HL-60 (cell line): ENCODE results near the gene FDXACB1.

ENCODE experiments used
- DNase-seq, 2 experiments: peaks; one replicate each; pipeline ENCODE4 v3.0.0-alpha.2; 2010 to 2020; ENCODE audit warnings: low read depth in 1 of 2, low spot score in 1 of 2
- H3K27ac ChIP-seq: fragments of 250-450 bp; sonication (Bioruptor Pico); replicated peaks from 2 replicates; pipeline ENCODE4 v1.5.1; 2020; ENCODE audit warnings: mild to moderate bottlenecking, moderate library complexity
- H3K27me3 ChIP-seq: fragments of 250-450 bp; sonication (Bioruptor Pico); 2 replicates; pipeline ENCODE4 v1.5.1; 2021; ENCODE audit warnings: mild to moderate bottlenecking, moderate library complexity; ENCODE audit not compliant: insufficient read depth, poor library complexity, severe bottlenecking
- H3K4me3 ChIP-seq: replicated peaks from 2 replicates; pipeline ENCODE4 v1.5.1; 2011; ENCODE audit warnings: mild to moderate bottlenecking, control low read depth, low read length; ENCODE audit not compliant: insufficient read depth
- CTCF ChIP-seq: IDR thresholded peaks from one replicate; pipeline ENCODE4 v1.5.1; 2011; ENCODE audit warnings: low read length, control low read depth, inconsistent platforms; ENCODE audit not compliant: insufficient read depth
- GABPA ChIP-seq: IDR thresholded peaks from 2 replicates; pipeline ENCODE4 v1.6.1; 2012; ENCODE audit warnings: low read depth
- POLR2AphosphoS5 ChIP-seq: IDR thresholded peaks from 2 replicates; pipeline ENCODE4 v1.6.1; 2012; ENCODE audit warnings: low read depth
- REST ChIP-seq: IDR thresholded peaks from 2 replicates; pipeline ENCODE4 v1.6.1; 2012; ENCODE audit warnings: low read depth; ENCODE audit not compliant: insufficient replicate concordance
- SPI1 ChIP-seq: IDR thresholded peaks from 2 replicates; pipeline ENCODE4 v1.6.1; 2012; ENCODE audit warnings: low read depth, mild to moderate bottlenecking, borderline replicate concordance

FDXACB1 gene

GRCh38 chr11:111871693-111872161 is 7.2 kb downstream of the FDXACB1 start:
- Histone ChIP-seq H3K4me3 (peak overlapping the region; percentile 68), H3K27me3 (no peaks in the 10 kb centered on the region), H3K27ac (peak overlapping the region; percentile 68)
- no peak for DNase-seq
- TF ChIP-seq SPI1 (no peak), POLR2AphosphoS5 (no peak), GABPA (no peak), CTCF (no peak), REST (no peak)

- peak within 1 kb of the TSS; percentile 68 for H3K4me3 ChIP-seq
- DNase-seq, result peak; percentile 51 to 81
- no peaks in the 10 kb centered on the region for H3K27me3 ChIP-seq
- peak within 1 kb of the TSS; percentile 68 for H3K27ac ChIP-seq
- no peak for TF ChIP-seq GABPA
- TF ChIP-seq SPI1, result no peak
- TF ChIP-seq CTCF, result peak; percentile 2
- TF ChIP-seq REST, result no peak
- peak; percentile 46 for TF ChIP-seq POLR2AphosphoS5
Observed at GRCh38 chr11:111870886-111871692, 7.9 kb downstream of the FDXACB1 start, which contains the start of gene ALG9. ALG9 (minus strand) TSS chr11:111871581; CDS start chr11:111871482, 99 bp downstream.

- no peak for DNase-seq
- peak overlapping the region; percentile 68 for H3K4me3 ChIP-seq
- H3K27ac ChIP-seq, result peak overlapping the region; percentile 68
- no peaks in the 10 kb centered on the region for H3K27me3 ChIP-seq
- TF ChIP-seq SPI1 (peak; percentile 68; the same call in 1 of the 2 replicates), GABPA (no peak)
Observed at GRCh38 chr11:111870522-111870885, 8.5 kb downstream of the FDXACB1 start.

- H3K27ac ChIP-seq, result no peak overlapping the region
- no peak for DNase-seq
- TF ChIP-seq POLR2AphosphoS5, result no peak
- no peak for TF ChIP-seq REST
- no peak for TF ChIP-seq SPI1
- no peak for TF ChIP-seq GABPA
- TF ChIP-seq CTCF, result no peak
- no peaks in the 10 kb centered on the region for H3K27me3 ChIP-seq
- H3K4me3 ChIP-seq, result no peak overlapping the region
Observed at GRCh38 chr11:111870113-111870512, 8.9 kb downstream of the FDXACB1 start.
